Esophagus mucosa (tissue), 1 donor: Measurements from ENCODE around the gene GTPBP8. TPM values are rescaled to one million over a fixed set of nuclear protein-coding genes. Genes with fewer than 3 reads are reported as not detected.

Experiments
- ATAC-seq: fragments of 200-7000 bp; cut with Tn5 transposase; one replicate; pipeline ENCODE4 v1.9.1; 2020
- total RNA-seq: library from RNA; stranded (reverse); gene quantifications from one replicate; pipeline ENCODE4 v1.2.4, GENCODE V29; 2023
- donor health status: DM: yes; HTN: yes; CAD: no.

Gene GTPBP8
- 14.6 TPM for total RNA-seq

DNA sequence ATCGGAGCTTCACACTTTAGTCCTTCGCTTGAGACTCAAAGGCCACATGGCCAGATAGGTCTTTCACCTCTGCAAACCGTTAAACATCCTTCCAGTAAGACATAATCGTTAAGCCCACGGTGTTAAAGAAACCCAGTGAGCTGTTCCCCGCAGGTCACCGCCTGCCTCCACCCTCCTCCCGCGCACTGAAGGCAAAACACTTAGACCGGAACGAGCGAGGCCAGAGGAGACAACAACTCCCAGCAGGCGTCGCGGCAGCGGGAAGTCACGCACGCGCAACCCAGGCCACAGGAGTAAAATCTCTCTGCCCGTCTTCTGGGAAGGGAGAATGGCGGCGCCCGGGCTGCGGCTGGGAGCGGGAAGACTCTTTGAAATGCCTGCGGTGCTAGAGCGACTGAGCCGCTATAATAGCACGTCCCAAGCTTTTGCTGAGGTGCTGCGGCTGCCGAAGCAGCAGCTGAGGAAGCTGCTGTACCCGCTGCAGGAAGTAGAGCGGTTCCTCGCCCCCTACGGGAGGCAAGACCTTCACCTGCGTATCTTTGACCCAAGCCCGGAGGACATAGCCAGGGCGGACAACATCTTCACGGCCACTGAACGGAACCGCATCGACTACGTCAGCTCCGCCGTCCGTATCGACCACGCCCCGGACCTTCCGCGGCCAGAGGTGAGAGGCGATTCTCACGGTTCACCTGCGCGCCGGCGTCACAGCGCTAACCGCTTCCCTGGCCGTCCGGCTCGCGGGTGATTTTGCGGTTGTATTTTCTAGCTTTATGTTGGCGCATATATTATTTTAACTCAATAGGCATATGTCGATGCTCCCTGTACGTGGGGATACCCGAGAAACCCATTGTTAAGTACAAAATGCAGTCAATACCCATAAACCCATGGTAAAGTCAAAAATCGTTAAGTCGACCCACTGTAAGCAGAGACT, at the start of gene GTPBP8:
GTPBP8 (plus strand) TSS at position 313 of the 931 bp plus-strand sequence; CDS start at position 329, 16 bp downstream.
- peak; percentile 96 for ATAC-seq

DNA sequence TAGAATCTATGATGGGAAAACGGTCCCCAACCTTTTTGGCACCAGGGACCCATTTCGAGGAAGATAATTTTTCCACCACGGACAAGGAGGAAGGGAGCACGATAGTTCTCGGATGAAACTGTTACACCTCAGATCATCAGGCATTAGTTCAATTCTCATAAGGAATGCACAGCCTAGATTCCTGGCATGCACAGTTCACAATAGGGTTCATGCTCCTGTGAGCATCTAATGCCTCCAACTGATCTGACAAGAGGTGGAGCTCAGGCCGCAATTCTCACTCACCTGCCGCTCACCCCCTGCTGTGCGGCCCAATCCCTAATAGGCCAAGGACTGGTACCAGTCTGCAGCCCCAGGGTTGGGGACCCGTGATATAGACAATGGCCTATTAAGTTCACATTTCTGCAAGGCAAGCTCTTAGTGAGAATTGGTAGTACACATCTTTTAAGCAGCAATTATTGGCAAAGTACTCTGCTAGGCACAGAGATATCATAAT, 42.4 kb upstream of the GTPBP8 start:
- ATAC-seq = no peak

DNA sequence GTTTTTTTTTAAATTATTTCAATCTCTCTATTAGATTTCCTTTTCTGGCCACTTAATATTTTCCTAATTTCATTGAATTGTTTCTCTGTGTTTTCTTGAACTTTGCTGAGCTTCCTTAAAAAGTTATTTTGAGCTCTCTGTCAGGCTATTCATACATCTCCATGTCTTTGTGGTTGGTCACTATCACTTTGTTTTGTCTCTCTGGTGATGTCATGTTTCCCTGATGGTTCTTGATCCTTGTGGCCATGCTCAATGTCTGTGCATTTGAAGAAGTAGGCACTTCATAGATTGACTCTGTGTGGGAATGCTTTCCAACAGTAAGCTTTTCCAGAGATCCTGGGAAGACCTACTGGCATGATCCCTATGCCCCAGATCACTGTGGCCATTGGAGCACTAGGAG, 34.4 kb upstream of the GTPBP8 start:
- no peak for ATAC-seq

DNA sequence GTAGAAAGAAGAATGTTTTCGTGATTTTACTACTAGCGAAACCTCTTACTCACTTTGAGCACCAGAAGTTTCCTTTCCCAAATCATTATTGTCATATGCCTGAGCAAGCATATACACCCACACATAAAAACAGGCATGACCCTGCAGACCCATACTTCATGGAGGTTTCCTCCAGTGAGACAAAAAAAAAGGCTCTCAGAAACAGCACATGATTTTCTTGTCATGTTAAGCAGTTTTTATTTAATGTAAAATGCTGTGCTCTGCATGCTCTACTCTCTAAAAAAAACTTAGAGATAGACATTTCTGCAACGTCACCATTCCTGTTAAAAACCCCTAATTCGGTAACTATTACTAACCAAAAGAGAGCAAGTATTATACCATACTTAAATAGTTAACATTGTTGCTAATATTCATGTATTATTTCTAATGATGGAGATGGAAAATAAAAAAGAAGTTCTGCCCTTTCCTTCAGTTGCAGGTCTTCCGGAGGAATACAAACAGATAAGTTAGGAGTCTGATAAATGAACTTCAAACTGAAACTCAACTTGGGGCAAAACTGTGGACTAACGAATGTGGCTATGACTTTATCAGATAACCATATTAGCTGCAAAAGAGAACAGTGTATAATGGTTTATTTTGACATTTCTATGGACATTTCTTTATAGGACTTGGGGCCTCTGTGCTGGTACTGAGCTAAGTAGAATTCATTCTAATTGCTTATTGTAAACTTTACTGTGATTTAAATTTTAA, 31.8 kb upstream of the GTPBP8 start:
- ATAC-seq = no peak

DNA sequence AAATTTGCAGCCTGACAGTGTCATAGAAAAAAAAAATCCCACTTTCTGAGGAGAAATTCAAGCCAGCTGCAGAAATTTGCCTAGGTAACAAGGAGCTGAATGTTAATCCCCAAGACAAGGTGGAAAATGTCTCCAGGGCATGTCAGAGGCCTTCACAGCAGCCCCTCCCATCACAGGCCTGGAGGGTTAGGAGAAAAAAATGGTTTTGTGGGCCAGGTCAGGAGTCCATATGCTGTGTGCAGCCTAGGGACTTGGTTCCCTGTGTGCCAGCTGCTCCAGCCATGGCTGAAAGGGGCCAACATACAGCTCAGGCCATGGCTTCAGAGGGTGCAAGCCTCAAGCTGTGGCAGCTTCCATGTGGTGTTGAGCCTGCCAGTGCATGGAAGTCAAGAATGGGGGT, 27.1 kb upstream of the GTPBP8 start:
- no peak for ATAC-seq

DNA sequence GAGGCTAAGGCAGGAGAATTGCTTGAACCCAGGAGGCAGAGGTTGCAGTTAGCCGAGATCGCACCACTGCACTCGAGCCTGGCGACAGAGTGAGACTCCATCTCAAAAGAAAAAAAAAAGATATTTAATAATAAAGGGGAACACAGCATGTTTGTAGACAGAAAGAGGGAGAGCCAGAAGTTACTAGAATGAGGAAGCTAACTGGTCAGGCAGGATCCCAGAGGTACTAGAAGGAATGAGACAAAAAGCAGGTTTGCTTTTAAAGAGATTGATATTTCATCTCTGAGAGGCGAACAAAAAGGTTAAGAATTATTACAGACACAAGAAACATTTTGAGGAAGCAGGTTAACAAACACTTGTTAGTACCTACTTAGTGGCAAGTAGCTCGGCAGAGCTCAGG, 25.1 kb upstream of the GTPBP8 start:
- no peak for ATAC-seq

DNA sequence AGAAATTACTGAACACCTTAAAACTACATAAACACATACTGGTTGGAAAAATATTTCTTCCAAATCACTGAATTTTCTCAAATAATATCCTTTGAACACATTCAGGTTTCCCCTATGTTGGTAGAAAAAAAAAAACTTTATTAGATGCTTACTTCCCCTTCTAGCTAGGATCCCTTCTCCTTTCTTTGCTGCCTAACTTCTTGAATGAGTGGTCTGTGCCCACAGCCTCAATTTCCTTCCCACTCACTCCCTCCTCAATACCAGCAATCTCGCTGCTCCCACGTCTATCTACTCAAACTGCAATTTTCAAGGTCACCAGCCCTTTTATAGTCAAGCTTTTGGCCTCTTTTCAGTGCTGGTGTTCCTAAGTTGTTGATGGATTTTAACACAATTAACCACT, 24.2 kb upstream of the GTPBP8 start:
- no peak for ATAC-seq

DNA sequence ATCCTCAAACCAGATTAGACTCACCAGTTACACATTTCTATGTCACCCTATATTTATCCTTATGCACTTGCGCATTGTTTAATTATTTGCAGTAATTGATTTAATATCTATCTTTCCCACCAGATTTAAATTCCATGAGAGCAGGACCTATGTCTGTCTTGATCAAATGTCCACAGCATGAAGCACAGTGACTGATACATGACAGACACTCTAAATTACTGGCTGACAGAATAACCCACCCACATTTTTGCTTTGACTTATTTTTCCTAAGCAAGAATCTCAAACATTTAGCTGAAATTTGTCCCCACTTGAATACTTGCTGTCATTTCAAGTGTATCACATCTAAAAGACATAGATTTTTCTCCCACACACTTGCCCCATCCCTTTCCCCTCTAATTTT, 23.4 kb upstream of the GTPBP8 start:
- ATAC-seq = no peak

DNA sequence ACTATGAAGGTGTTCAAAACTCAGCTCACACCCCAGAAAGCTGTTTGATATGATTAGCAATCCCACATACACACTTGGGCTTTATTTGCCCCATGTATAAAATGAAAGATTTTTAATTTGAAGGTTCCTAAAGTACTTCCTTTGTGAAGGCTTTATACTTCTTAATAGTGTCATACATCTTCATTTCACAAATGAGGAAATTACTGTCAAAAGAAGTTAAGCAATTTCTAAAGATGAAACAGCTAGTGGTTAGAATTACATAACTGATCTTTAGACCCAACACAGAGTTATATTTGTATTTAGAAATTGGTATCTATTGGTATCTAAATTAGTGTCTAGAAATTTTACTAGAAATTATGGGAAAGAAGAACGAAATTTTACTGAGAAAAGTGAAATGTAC, 23.0 kb upstream of the GTPBP8 start:
- ATAC-seq = no peak

DNA sequence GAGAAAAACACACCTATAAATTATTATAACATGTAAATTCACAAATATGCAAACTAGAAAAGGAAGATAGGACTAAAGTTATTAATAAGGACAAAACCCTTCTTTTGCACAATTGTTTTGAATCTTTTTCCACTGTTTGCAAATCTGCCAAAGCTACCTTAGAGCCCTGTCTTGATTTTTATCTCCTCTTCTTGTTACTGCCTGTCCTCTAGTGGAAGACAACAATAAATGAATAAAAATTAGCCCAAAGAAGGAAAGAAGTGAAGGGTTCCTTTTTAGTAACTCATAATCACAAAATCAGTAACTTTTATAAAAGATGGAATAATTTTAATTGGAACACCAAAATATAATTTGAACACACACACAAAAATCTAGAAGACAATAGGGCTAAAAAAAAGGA, 18.6 kb upstream of the GTPBP8 start:
- ATAC-seq = no peak

DNA sequence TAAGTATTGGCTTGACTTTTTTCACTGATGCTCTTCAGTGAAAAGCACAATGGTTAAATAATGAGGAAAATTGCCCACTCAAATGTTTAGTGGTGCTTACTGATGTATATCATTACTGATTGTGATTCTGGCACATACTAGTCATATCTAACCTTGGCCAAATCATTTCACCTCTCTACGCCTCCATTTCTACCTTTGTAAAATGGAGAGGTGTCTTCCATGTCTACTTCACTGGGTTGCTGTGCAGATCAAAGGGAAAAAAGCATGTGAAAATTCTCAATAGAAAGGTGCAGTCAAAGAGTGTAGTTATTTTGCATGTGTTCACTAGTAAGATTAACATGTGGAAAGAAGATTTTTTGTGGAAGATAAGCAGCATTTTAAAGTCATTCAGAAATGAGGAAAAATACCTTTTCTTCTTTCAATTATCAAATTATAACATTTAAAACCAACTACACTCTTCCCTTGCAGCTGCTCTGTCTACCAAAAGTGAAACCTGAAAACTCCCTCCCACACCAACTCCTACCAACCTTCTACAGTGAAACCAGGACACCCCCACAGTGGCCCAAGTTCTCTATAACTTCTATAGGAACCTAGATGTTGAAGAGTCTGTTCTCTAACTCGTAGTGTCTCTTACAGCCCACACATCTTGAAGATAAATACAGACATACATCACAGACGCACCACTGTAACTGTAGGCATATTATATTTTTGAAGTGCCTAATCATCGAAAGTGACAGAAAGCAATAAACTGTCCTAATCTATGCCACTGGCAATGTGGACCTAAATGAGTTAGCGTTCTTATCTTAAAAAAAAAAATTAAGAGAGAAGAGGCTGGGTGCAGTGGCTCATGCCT, 17.2 kb upstream of the GTPBP8 start:
- peak; percentile 44 for ATAC-seq

DNA sequence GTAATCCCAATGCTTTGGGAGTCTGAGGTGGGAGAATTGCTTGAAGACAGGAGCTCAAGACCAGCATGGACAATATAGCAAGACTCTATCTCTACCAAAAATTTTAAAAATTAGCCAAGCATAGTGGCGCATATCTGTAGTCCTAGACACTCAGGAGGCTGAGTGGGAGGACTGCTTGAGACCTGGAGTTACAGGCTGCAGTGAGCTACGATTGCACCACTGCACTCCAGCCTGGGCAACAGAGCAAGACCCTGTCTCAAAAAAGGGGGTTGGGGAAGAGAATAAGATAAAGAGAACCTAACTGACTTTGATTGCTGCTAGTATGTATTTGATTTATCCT, 16.6 kb upstream of the GTPBP8 start:
- ATAC-seq = peak; percentile 27

DNA sequence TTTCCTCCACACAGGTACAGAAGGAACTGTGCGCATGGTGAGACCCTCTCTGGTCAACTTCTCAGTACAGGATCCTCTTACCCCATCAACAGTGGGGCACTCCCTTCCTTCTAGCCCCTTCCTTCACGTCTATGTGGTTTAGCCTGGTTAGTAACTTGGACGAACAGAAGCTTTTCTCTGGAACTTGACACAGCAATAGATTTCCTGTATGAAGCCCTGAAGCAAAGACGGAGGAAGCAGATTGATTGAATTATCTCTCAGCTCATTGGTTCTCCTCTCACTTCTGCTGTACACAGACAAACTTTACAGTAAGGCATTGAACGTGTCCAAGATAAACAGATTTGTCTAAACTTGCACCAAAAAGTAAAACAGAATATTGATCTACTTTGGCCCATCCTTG, 15.9 kb upstream of the GTPBP8 start, which contains the start of gene CD200R1:
CD200R1 (minus strand) TSS at position 210 of the 400 bp plus-strand sequence. CDS start 246 bp downstream, outside the sequence.
- ATAC-seq = peak; percentile 39

DNA sequence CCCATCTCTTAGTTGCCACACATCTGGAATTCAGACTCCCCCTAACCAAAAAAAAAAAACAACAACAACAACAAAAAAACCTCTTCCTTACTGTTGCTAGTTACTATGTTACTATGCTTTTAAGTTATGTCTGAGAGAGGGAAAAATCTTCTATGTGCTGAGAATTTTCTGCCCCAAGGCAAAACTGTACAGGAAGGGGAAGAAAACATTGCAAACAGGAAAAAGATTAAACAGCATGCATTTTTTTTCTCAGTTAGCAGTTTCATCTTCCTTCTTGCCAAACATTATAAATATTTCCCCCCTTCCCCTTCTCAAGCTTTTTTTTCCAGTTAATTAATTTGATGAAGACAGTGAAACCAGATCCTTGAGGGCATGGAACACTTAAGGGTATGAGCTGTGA, 14.8 kb upstream of the GTPBP8 start:
- ATAC-seq = no peak

DNA sequence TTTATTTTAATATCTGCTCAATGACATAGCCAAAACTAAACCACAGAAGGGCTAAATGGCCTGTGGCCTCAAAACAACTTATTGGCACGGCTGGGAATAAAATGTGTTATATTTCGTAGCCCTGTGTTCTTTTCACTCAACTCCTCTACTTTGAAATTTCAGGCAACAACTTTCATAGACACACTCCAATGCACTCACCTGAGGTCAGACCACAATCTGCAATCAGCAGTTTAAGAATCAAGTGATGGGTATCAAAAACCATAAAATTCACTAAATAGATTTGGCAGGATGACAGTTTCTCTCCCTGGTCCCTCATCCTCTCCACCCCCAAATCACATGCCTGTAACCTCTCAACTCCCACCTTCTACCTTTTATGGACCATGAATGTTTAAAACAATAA, 13.8 kb upstream of the GTPBP8 start:
- ATAC-seq = no peak

DNA sequence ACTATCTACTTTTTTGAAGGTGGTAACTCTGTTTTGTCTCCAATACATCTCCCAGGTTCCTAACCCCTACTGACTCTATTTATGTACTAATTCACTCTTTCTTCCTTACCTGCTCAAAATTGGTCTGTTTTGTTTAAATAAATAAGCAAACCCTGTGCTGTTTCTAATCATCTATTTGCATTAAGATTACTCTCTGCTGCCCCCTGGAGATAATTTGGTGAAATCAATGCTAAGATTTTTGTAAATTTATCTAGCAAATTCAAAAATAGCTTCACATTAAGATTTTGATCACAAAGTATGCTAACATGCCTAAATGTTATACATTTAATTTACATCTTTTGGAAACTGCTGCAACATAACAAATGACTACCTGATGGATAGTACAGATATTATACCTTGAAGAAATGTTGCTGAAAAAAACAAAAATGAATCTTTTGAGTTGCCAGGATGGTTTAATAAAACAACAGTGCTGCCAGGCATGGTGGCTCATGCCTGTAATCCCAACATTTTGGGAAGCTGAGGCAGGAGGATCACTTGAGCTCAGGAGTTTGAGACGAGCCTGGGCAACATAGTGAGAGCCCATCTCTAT, 11.4 kb upstream of the GTPBP8 start:
- no peak for ATAC-seq

DNA sequence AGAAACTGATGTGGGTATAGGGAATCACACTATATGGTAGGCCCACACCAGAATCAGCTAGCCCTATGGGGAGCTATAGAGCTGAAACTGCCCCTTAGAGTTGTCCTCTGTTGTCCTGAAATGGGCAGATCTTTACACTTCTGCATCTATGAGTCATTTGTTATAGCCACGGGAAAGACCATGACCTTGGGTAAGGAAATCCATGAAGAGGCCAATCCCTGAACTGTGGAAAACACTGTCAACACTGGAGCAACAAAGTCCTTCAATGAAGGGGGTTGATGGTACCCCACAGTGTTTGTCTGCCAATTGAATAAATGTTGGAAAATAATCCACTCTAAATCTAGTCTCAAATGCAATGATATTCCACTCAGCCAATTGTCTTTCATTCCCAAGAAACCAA, 10.7 kb upstream of the GTPBP8 start:
- ATAC-seq = no peak

DNA sequence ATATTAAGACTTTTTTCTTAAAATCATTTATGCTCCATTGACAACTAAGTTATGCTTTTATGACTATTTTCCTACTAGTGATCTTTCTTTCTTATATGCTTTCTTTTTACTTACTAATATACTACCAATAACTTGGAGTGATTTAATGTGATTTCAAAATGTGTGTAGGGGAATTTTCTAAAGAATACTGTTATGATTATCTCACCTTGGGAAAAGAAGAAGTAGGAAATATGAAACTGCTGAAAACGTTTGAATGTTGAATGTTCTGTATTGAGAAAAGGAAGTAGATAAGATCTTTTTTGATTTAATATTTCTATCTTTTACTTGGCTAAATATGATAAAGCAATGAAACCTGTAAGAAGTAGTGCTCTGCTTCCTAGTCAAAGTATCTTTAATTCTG, 8.1 kb upstream of the GTPBP8 start:
- no peak for ATAC-seq

DNA sequence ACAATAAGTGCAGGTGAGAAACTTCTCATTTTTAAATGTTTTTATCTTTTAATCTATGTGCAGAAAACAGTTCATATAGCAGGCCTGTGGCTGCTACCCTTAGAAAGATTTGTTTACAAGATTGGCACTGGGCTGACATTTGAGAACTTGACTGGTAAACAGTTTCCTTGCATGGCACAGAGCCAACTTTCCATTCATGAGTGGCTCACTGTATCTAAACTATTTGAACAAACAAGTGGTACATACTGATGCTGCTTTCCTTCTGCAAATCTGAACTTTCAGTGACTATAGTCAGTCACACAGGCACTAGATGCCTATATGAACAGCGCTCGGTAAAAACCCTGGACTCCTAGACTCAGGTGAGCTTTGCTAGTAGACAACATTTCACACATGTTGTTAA, 6.3 kb upstream of the GTPBP8 start:
- ATAC-seq = no peak

DNA sequence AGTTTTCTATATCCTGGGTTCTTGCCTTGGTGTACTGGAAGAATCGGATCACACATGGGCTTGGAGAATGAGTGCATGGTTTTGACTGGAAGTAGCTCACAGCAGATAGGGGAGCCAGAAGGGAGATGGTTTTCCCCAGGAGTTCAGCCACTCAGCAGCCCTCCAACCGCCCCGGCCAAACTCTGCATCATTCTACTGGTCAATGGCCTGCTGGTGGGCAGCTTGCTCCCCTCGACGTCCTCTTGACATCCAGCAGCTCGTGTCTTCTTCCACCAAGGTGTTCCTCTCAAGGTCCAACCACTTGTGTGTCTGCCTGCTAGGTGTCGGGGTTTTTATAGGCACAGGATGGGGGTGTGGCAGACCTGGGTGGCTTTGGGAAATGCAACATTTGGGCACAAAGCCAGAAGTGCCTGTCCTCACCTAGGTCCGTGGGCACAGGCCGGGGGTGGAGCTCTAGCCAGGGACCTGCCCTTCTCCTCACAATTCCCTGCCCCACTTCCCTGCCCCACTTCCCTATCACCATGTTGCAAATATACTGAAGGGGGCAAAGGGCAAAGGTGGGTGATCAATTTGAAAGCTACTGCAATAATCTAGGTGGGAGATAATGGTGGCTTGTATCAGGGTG, 3.0 kb upstream of the GTPBP8 start:
- ATAC-seq = no peak

DNA sequence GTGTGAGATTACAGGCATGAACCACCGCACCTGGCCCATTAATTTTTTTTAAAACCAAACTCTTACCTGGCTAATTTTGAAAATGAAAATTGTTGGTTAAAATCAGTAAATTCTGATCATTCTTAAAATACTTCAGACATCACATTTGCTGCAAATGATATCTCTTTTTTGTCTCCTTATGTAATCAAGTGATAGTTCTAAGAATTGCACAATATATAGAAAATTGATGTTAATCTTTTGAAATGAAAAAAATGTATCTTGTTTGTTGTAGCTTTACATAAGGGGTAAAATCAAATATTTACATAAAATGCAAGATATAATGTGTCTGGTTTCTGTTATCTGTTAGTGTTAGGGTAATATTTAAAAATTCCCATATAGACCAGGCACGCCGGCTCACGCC, 5.0 kb downstream of the GTPBP8 start:
- ATAC-seq = no peak

DNA sequence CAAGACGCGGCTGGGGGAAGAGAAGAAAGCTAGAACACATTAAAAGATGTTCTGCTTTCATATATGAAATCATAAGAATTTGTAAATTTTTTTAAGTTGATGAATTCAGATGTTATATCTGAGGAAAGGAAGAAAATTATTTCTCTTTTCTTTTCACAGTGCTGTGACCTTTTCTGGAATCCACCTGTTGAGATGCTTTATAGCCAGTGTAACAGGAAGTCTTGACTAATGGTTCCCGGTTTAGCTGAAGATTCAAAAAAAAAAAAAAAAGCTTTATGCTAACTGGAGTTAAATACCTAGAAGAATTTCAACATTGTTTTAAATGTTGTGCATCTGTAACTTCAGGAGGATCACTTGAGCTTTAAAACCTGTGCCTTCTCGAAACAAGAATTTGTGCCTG, 9.9 kb downstream of the GTPBP8 start:
- no peak for ATAC-seq
